Dermis lymphatic vessel endothelial cell (primary cell): ENCODE measurements around the gene ECPAS. TPM values are rescaled to one million over a fixed set of nuclear protein-coding genes. Genes with fewer than 3 reads are reported as not detected.

Experiments used
- total RNA-seq: library from RNA; depleted of rRNA; stranded (reverse); fragments of >200 nt; gene quantifications from 2 replicates; pipeline ENCODE4 v1.2.1, GENCODE V29; 2014

The ECPAS gene
- 103 and 118 TPM in 2 replicates for total RNA-seq

GRCh38 chr9:111483858-111484571 is at the start of gene ECPAS:
ECPAS (minus strand) TSS chr9:111484383; CDS start chr9:111472918, 11,465 bp downstream.

GRCh38 chr9:111525056-111525977 is 41.1 kb upstream of the ECPAS start, which contains the start of gene ZNF483:
ZNF483 (plus strand) TSS chr9:111525179; CDS start chr9:111527396, 2,217 bp downstream.

GRCh38 chr9:111330124-111330523 is 154.1 kb downstream of the ECPAS start, which contains the start of gene OR2K2:
OR2K2 (minus strand) TSS chr9:111330224; CDS start chr9:111328433, 1,791 bp downstream.

Other genes starting within 250 kb of the ECPAS start
- not detected in 2 replicates for gene OR2K2, start 154.2 kb downstream of the ECPAS start, total RNA-seq
- 2.4 and 2.9 TPM in 2 replicates for gene ZNF483, start 40.8 kb upstream of the ECPAS start, total RNA-seq
- 4.5 and 8.5 TPM in 2 replicates for gene PTGR1, start 115.3 kb upstream of the ECPAS start, total RNA-seq
- 2.4 and 2.7 TPM in 2 replicates for gene DNAJC25, start 147.0 kb upstream of the ECPAS start, total RNA-seq
- 68.7 and 74.9 TPM in 2 replicates for gene GNG10, start 177.2 kb upstream of the ECPAS start, total RNA-seq